ENCODE results near the gene SLC25A42.
"Not testable (repeated sequence)": the region's sequence is repeated elsewhere in the genome, so short reads cannot be mapped to it uniquely, and the experiment has no call there.

SLC25A42 gene

DNA sequence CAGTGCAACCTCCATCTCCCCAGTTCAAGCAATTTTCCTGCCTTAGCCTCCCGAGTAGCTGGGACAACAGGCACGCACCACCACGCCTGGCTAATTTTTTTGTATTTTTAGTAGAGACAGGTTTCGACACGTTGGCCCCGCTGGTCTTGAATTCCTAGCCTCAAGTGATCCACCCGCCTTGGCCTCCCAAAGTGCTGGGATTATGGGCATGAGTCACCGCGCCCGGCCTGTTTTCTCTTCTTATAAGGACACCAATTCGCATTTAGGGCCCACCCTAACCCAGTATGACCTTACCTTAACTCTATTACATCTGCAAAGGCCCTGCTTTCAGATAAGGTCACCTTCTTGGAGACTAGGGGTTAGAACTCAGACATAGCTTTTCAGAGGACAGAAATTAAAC lies 39.4 kb downstream of the SLC25A42 start:
- no peak for DNase-seq (ENCODE audit: low read depth in 1 of 2, low spot score in 1 of 2)

DNA sequence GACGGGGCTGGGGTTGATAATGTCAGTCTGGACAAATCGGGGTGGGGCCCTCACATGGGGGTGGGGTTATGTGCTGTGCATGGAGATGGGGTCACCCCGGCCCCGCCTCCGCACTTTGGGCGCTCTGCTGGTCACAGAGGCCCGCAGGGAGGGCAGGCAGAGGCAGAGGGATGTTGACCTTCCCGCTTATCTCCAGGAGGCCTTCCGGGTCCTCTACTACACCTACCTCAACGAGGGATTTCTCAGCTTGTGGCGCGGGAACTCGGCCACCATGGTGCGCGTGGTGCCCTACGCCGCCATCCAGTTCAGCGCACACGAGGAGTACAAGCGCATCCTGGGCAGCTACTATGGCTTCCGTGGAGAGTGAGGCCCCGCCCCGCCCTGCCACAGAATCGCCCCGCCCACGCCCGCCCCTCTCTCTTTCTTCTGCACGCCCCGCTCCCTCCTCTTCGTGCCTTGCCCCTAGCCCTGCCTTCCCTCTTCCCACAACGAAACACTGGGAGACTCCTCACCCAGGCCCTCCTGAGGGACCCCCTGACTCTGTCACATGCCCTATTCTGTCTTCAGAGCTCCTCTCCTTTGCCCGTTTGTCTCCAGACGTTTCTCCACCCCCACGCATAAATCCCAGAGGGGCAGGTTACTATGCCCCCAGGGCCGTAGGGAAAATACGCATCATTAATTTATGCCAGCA lies 41.7 kb downstream of the SLC25A42 start:
- no peak for DNase-seq (ENCODE audit: low read depth in 1 of 2, low spot score in 1 of 2)

DNA sequence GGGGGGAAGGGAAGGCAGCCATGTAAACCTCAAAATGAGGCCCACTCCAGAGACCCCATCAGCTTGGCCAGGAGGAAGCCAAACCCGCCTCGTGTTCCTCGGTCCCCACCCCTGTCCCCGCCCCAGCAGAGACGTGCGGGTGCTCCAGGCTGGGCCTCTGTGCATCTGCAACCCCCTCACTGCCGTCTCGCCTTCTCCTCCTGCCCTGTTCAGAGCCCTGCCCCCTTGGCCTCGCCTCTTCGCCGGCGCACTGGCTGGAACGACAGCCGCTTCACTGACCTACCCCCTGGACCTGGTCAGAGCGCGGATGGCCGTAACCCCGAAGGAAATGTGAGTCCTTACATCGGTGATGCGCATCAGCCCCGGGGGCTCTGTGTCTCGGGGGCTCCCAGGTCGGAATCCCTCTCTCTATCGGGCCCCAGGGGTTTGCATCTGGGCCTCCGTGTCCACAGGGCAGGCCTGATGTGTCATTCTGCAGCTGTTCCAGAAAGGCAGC lies 42.3 kb downstream of the SLC25A42 start:
- no peak for DNase-seq (ENCODE audit: low read depth in 1 of 2, low spot score in 1 of 2)

DNA sequence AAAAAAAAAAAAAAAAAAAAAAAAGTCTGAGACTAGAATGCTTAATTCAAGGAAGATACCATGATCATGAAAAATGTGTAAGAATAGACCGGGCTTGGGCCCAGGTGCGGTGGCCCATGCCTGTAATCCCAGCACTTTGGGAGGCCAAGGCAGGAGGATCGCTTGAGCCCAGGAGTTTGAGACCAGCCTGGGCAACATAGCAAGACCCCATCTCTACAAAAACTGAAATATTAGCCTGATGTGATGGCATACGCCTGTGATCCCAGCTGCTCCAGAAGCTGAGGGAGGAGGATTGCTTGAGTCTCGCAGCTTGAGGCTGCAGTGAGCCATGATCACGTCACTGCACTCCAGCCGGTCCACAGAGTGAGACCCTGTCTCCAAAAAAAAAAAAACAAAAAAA lies 43.1 kb downstream of the SLC25A42 start:
- not testable (repeated sequence) for DNase-seq (ENCODE audit: low read depth in 1 of 2, low spot score in 1 of 2)

DNA sequence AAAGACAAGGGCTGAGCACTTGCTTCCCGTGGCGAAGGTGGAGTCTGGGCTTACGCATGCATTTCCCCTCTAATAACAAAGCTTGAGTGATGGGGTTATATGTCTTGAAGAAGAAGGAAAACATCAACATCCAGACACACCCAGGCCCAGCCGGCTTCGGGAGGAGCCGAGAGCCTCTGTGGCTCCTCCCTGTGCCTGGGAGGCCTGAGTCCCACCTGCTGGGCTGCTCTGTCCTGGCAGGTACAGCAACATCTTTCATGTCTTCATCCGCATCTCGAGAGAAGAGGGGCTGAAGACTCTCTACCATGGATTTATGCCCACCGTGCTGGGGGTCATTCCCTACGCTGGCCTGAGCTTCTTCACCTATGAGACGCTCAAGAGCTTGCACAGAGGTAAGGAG lies 43.9 kb downstream of the SLC25A42 start:
- DNase-seq (ENCODE audit: low read depth in 1 of 2, low spot score in 1 of 2), result no peak

DNA sequence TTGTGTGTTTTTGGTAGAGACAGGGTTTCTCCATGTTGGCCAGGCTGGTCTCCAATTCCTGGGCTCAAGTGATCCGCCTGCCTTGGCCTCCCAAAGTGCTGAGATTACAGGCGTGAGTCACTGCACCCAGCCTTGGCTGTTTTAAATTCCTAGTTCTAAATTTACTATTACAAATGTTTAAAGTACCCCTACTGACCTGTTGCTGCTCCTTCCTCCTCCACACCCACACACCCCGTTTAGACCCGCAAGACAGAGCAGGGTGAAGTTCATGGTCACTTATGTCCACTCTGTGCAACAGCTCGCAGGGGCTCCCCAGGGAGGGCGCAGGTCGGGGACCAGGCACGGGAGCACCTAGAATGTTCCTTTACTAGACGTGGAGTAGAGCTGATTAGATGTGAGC lies 45.8 kb downstream of the SLC25A42 start:
- DNase-seq (ENCODE audit: low read depth in 1 of 2, low spot score in 1 of 2), result no peak

DNA sequence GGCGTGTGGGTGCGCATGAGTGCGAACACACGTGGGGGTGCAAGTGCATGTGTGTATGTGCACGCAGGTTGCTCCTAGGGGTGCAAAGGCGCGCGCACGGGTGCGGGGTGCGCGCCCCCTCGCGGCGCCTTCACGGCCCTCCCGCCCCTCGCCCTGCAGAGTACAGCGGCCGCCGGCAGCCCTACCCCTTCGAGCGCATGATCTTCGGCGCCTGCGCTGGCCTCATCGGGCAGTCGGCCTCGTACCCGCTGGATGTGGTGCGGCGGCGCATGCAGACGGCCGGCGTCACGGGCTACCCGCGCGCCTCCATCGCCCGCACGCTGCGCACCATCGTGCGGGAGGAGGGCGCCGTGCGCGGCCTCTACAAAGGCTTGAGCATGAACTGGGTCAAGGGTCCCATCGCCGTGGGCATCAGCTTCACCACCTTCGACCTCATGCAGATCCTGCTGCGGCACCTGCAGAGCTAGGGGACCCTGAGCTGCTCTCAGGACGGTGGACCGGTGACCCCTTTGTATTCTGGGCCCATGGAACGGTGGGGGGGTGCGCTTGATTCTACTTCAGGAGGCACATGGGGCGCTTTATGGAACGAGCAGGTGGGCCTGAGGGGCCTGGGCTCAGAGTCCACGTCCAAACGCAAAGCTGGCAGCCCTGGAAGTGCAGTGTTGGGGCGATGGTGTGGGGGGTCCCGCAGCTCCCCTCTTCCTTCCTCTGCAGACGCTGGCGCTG lies 46.8 kb downstream of the SLC25A42 start:
- no peak for DNase-seq (ENCODE audit: low read depth in 1 of 2, low spot score in 1 of 2)

DNA sequence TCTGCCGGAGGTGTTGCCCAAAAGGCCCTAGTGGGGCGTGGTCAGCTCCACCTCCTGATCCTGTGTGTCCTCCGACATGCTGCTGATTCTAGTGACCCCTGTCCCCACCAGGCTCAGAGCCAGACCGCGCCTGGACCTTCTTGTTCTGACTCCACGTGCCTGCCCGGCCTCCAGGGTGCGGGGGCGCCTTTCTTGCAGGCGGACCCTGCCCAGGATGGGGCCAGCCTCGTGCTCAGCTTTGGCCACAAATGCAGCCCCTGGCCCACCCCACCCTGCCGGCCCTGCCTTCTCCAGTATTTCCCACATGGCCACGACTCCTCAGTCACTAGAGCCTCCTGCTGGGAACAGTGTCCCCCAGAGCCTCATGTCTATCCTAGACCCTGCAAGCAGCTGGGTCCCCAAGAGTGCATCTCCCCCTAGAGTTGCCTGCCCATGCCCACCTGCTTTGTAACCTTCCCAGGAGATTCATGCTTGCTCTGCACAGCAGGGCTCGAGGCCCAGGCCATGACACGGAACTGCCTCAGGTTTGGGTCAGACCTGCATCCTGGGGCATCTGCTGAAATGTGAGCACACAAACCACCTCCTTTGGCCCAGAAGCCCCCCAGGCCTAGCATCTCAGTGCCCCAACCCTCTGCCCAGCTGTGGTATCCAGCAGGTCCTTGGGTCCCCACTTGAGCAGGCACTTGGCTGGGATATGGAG lies 47.5 kb downstream of the SLC25A42 start:
- DNase-seq (ENCODE audit: low read depth in 1 of 2, low spot score in 1 of 2), result no peak

DNA sequence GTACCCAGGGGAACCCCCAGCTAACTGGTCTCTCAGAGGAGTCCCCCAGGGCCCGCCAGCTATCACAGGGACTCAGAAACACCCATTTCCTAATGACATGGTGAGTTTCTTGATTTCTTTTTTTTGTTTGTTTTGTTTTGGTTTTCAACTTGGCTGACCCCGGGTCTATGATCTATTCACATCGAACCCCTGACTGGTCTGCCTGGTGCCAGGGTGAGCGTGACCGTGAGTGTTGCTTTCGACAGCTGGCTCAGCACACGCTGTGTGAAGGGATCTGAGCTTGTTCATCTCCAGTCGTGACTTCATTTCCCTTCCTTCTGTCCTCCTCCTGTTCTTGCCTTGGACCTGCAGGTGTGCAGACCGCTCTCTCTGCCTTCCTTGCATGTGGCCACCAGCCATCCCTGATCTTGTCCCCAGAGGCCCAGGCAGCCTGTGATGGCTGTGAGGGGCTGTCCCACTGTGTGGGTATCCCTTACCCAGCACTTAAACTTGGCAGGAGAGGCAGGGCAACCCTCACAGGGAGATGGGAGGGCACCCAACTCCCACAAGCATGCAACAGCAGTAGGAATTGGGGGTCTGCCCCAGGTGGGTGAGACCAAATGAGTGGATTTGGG lies 48.3 kb downstream of the SLC25A42 start:
- no peak for DNase-seq (ENCODE audit: low read depth in 1 of 2, low spot score in 1 of 2)

DNA sequence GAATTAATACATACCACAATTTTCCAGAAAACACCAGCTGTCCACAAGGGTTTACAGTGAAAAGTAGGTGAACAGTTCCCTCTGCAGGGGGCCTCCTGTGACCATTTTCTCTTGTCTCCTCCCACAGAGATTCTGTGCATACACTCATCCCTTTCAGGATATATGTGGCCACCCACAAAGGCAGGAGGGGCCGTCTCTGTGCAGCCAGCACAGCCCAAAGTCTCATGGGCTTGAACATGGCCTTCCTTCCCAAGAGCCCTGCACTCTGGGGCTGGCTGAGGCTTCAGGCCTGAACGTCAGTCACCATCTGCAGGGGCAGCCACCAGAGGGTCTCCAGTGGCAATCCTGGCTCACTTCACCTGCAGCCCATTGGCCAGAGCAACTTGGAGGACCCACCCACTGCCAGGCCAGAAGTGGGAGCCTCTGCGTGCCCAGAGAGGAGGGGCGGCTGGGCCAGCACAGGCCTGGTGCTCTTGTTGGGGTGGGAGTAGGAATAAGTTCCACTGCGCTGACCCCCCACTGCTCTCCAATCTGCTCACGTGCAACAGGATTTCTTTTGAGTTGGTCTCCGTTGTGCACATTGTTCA lies 49.3 kb downstream of the SLC25A42 start:
- no peak for DNase-seq (ENCODE audit: low read depth in 1 of 2, low spot score in 1 of 2)

DNA sequence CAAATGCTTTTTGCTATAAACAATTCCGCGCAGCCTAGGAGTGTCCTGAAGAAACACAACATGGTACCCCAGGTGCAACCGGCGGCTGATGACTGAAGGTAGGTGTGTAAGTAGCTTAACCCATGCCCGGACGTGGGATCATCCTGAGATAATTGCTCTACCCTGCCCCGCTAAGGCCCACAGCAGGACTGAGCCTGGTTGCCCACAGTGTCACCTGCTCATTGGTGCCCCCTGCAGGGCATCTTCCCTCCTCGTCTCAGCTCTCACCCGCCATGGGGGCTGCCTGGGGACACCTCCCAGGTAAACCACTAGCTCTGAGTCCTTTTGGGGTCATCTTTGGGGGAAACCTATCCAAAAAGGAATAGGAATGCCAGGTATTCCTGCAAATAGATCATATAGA lies 52.2 kb downstream of the SLC25A42 start:
- DNase-seq (ENCODE audit: low read depth in 1 of 2, low spot score in 1 of 2), result peak in 1 of 2 donors; percentile 19

DNA sequence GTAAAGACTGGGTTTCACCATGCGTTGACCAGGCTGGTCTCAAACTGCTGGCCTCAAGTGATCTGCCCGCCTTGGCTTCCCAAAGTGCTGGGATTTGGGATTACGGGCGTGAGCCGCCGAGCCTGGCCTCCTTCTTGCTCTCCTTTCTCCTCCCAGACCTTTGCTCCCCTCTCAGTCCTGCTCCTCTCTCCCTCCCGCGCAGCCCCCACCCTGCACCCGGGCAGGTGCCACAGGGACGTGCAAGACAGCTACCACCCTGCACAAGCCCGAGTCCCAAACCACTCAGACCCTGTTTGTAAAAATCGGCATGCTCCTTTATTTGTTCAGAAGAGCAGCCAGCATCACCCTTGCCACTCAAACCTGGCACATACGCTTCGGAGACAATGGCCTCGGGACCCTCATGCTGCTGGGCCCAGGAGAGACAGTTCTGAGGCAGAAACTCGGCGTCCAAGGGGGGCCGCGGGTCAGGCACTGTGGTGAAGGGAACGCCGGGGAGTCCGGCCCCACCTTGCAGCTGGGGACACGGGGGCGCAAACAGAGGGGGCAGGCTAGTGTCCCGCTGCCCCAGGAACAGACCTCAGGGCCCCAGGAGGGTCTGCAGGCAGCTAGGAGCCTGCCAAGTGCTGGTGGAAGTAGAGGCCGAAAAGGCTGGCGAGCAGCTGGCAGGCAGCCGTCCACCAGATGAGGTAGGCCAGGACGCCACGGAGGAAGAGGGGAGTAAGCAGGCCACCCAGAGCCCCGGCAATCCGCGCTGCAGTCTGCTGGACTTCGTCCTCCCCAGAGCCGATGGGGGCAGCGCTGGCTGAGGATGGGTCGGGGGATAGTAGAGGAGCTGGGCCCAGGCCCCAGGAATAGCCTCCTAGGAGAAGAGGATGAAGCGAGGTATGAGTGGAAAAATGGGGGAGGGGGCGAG lies 55.8 kb downstream of the SLC25A42 start:
- no peak for DNase-seq (ENCODE audit: low read depth in 1 of 2, low spot score in 1 of 2)

DNA sequence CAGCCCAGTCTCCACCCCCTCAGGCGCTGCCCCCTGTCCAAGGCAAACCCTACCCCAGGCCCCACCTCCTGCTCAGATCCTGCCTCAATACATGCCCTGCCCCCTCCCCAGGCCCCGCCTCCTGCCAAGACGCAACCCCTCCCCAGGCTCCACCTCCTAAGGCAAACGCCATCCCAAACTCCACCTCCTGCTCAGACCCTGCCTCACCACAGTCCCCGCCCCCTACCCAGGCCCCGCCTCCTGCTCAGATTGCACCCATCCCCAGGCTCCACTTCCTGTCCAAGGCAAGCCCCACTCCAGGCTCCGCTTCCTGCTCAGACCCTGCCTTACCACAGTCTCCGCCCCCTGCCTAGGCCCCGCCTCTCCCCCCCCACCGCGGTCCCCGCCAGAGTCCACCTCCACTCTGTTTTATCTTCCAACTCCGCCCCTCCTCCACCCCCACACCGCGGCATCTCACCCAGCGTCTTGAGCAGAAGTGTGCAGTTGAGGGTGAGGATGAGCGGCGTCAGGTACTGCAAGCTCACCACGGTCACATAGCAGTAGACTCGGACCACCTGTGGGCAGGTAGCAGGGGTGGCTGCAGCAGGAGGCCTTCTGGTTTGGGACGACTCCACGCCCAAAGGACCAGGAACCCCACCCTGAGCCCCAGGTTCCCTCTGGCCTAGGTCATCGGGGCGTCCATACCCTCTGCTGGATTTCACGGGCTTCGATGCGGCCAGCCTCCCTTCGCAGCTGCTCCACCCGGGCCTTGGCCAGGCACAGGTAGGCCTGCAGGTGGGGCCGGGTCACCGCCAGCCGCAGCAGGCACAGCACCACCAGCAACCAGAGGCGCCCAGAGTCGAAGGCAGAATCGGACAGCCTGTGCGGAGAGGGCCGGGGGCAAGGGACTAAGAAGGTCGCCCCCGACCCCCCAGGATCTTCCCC lies 56.8 kb downstream of the SLC25A42 start:
- no peak for DNase-seq (ENCODE audit: low read depth in 1 of 2, low spot score in 1 of 2)

DNA sequence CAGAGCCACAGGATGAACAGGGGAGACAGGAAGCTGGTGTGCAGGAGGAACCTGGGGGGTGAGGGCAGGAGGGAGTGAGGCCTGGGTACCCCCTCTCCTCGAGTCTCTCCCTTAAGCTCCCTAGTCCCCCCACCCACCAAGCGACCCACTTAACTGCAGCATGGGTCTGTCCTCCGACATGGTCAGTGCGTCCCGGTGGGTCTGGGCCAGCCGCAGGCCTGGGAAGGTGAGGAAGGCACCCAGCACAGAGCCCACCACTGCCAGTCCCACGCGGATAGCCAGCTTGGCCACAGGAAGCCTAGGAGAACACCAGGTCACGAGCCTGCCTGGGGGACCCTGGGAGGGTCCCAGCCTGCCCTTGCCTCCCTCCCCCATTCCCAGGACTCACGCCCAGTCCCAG lies 57.6 kb downstream of the SLC25A42 start:
- no peak for DNase-seq (ENCODE audit: low read depth in 1 of 2, low spot score in 1 of 2)

DNA sequence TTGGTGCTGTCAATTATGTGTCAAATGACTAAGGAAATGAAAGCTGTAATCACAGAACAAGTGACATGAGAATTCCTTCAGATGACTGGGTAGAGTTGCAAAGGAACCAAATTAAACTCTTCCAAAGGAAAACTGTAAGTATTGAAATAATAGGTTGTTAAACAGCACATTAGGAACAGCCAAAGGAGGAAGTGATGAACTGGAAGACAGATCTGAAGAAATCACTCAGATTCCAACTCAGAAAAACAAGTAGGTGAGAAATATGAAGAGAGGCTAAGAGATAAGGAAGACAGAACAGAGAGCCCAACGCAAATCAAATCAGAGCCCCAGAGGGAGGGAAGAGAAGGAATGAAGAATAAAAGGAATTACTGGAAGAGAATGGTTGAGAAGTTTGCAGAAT lies 59.1 kb downstream of the SLC25A42 start:
- DNase-seq (ENCODE audit: low read depth in 1 of 2, low spot score in 1 of 2), result no peak

DNA sequence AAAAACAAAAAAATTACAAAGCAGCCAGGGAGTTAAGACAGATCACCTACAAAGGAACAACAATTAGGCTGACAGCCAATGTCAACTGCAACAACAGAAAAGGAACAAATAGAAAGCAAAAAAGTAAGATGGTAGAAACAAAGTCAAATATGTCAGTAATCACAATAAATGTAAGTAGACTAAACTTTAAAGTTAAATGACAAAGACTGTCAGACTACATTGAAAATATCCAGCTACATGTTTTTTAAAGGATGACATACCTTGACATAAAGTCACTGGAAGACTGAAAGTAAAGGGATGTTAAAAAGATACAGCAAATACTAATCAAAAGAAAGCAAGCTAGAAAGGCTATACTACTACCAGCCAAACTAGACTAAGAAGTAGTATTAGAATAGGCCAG lies 59.6 kb downstream of the SLC25A42 start:
- no peak for DNase-seq (ENCODE audit: low read depth in 1 of 2, low spot score in 1 of 2)

DNA sequence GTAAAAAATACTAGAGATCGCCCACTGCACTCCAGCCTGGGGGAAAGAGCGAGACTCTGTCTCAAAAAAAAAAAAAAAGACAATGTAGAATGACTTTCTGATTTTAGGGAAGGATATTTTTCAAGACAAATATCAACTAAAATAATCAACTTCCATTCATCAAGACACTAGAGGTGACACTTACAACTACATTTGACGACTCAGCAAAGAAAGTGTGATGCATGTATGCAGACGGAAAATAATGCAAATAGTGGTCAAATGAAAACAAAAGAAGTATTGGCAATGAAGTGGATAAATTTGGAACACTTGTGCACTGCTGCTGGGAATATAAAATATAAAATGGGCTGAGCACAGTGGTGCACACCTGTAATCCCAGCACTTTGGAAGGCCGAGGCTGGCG lies 62.3 kb downstream of the SLC25A42 start:
- DNase-seq (ENCODE audit: low read depth in 1 of 2, low spot score in 1 of 2), result no peak

DNA sequence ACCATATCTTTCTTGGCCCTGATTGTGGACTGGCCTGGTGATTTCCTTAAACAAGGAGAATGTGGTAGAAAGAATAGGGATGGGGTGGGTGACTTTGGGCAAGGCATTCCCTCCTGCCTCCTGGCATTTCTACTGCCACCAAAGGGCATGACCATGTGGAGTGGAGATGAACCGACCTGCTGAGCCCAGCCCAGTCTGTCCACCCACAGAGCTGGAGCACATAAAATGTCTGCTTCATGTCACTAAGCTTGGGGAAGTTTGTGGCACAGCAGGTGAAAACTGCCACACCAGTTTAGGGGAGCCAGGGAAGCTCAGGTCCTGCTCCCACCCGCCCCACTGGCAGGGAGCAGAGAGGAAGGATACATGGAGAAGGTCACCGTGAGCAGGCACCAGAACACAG lies 68.2 kb downstream of the SLC25A42 start:
- DNase-seq (ENCODE audit: low read depth in 1 of 2, low spot score in 1 of 2), result no peak

DNA sequence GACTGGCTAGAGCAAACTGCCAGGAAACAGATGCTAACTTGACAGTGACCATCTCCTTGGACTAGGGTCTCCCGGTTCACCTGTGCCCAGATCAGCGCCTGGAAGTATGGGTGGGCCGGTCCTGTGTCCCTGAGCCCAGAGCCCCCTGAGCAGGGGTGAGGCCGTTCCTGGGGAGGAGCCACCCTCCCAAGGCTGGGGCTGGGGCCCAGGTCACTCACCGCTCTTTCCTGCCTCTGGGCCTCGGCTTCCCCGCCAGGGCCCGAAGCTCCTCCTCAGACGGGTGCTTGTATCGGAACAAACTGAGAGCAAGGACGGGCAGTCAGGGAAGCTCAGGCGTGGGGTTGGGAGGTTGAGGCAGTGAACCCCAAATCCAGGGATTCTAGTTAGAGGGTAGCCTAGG lies 69.1 kb downstream of the SLC25A42 start:
- no peak for DNase-seq (ENCODE audit: low read depth in 1 of 2, low spot score in 1 of 2)
